Measurements from ENCODE around the gene HOPX.

Gene HOPX

GRCh38 chr4:56648824-56649151 is 32.3 kb downstream of the HOPX start:
- peaks cover 5% of the 10 kb centered on the region for H3K4me1 Mint-ChIP-seq
- DNase-seq, result no peak
- peaks cover 14% of the 10 kb centered on the region for H3K9me3 Mint-ChIP-seq
- no peak for TF ChIP-seq CTCF (IDR thresholded peaks at IDR 0.05)
- H3K27ac Mint-ChIP-seq, result no peak overlapping the region
- no peaks in the 10 kb centered on the region for H3K36me3 Mint-ChIP-seq (ENCODE audit: low read depth)
- H3K4me3 Mint-ChIP-seq, result no peak overlapping the region
- H3K27me3 Mint-ChIP-seq (ENCODE audit: low read depth, poor library complexity), result peaks cover 28% of the 10 kb centered on the region

GRCh38 chr4:56648021-56648823 is 32.9 kb downstream of the HOPX start:
- no peak for DNase-seq
- Mint-ChIP-seq H3K4me3 (no peak overlapping the region), H3K27me3 (ENCODE audit: low read depth, poor library complexity) (peaks cover 26% of the 10 kb centered on the region), H3K4me1 (peaks cover under 1% of the 10 kb centered on the region), H3K27ac (no peak overlapping the region), H3K9me3 (peaks cover 14% of the 10 kb centered on the region), H3K36me3 (ENCODE audit: low read depth) (no peaks in the 10 kb centered on the region)
- no peak for TF ChIP-seq CTCF (IDR thresholded peaks at IDR 0.05)

- Mint-ChIP-seq H3K36me3 (ENCODE audit: low read depth) (no peaks in the 10 kb centered on the region), H3K4me3 (no peak overlapping the region), H3K4me1 (no peaks in the 10 kb centered on the region), H3K27ac (no peak overlapping the region), H3K9me3 (peaks cover 14% of the 10 kb centered on the region), H3K27me3 (ENCODE audit: low read depth, poor library complexity) (peaks cover 13% of the 10 kb centered on the region)
- no peak for DNase-seq
- no peak for TF ChIP-seq CTCF (IDR thresholded peaks at IDR 0.05)
Measured at GRCh38 chr4:56646341-56646740, 34.8 kb downstream of the HOPX start.

GRCh38 chr4:56643596-56643995 is 37.5 kb downstream of the HOPX start:
- no peak for DNase-seq
- H3K27ac Mint-ChIP-seq, result no peak overlapping the region
- H3K27me3 Mint-ChIP-seq (ENCODE audit: low read depth, poor library complexity), result peaks cover 17% of the 10 kb centered on the region
- H3K9me3 Mint-ChIP-seq, result peaks cover 17% of the 10 kb centered on the region
- no peak for TF ChIP-seq CTCF (IDR thresholded peaks at IDR 0.05)
- no peaks in the 10 kb centered on the region for H3K4me1 Mint-ChIP-seq
- no peak overlapping the region for H3K4me3 Mint-ChIP-seq
- no peaks in the 10 kb centered on the region for H3K36me3 Mint-ChIP-seq (ENCODE audit: low read depth)

GRCh38 chr4:56641494-56642051 is 39.5 kb downstream of the HOPX start:
- Mint-ChIP-seq H3K9me3 (peaks cover 12% of the 10 kb centered on the region), H3K27ac (no peak overlapping the region), H3K27me3 (ENCODE audit: low read depth, poor library complexity) (peaks cover 17% of the 10 kb centered on the region), H3K36me3 (ENCODE audit: low read depth) (no peaks in the 10 kb centered on the region), H3K4me1 (no peaks in the 10 kb centered on the region), H3K4me3 (no peak overlapping the region)
- TF ChIP-seq CTCF (IDR thresholded peaks at IDR 0.05), result no peak
- DNase-seq, result no peak

All from nephron progenitor cell (in vitro differentiated cells).